A549 treated with CpdA at 1 μM for 4 hours (cell line): ENCODE measurements around the gene HJURP. TPM values are rescaled to one million over a fixed set of nuclear protein-coding genes. Genes with fewer than 3 reads are reported as not detected.

Experiments used
- total RNA-seq: library from RNA; stranded (reverse); fragments of 200-300 nt; extraction: Qiagen RNA extraction; gene quantifications from 5 replicates; pipeline ENCODE4 v1.2.3, GENCODE V29; 2022; ENCODE audit warnings: low read depth

HJURP gene
- total RNA-seq = 76.9 to 99.6 TPM (median 81.6 TPM) in 5 replicates

GRCh38 chr2:233854241-233854981 lies at the start of gene HJURP:
HJURP (minus strand) TSS chr2:233854535; CDS start chr2:233854500, 35 bp downstream.

GRCh38 chr2:233867993-233868532 lies 13.7 kb upstream of the HJURP start, which contains the start of gene MSL3B:
MSL3B (minus strand) TSS chr2:233868386.

Other genes starting within 250 kb of the HJURP start
- gene UGT1A8, start 236.9 kb downstream of the HJURP start, total RNA-seq = 0.03 to 0.08 TPM in 2 of 5 replicates, not detected in the others
- 0.02 to 0.26 TPM (median 0.21 TPM) in 3 of 5 replicates, not detected in the others for gene UGT1A10, start 218.1 kb downstream of the HJURP start, total RNA-seq
- gene UGT1A9, start 182.6 kb downstream of the HJURP start, total RNA-seq = 4.0 to 6.7 TPM (median 4.7 TPM) in 5 replicates
- 3.9 to 6.1 TPM (median 4.4 TPM) in 5 replicates for gene UGT1A7, start 172.6 kb downstream of the HJURP start, total RNA-seq
- 0.81 to 1.6 TPM (median 1.2 TPM) in 5 replicates for gene UGT1A6, start 161.6 kb downstream of the HJURP start, total RNA-seq
- gene UGT1A5, start 141.6 kb downstream of the HJURP start, total RNA-seq = not detected in 5 replicates
- 0.07 TPM in 1 of 5 replicates, not detected in the others for gene UGT1A4, start 135.8 kb downstream of the HJURP start, total RNA-seq
- gene UGT1A3, start 125.5 kb downstream of the HJURP start, total RNA-seq = 0.08 to 0.23 TPM (median 0.13 TPM) in 3 of 5 replicates, not detected in the others
- gene UGT1A1, start 94.3 kb downstream of the HJURP start, total RNA-seq = 0.65 to 1.3 TPM (median 0.71 TPM) in 5 replicates
- gene MROH2A, start 76.2 kb downstream of the HJURP start, total RNA-seq = 0.10 to 0.19 TPM (median 0.13 TPM) in 3 of 5 replicates, not detected in the others
- 0.15 to 0.59 TPM (median 0.20 TPM) in 5 replicates for gene TRPM8, start 62.8 kb upstream of the HJURP start, total RNA-seq
- gene SPP2, start 196.2 kb upstream of the HJURP start, total RNA-seq = not detected in 5 replicates